HepG2 (cell line): Measurements from ENCODE around the gene TWNK. TPM values are rescaled to one million over a fixed set of nuclear protein-coding genes. Genes with fewer than 3 reads are reported as not detected.

ENCODE experiments used
- CEBPG ChIP-seq: IDR thresholded peaks from 2 replicates; pipeline ENCODE4 v1.6.1; 2016
- ETV5 ChIP-seq: IDR thresholded peaks from 2 replicates; pipeline ENCODE4 v1.6.1; 2018; ENCODE audit warnings: missing biosample characterization, missing genetic modification reagents, inconsistent platforms, borderline replicate concordance
- EZH2 ChIP-seq: conservative IDR thresholded peaks from 2 replicates; pipeline ENCODE4 v1.6.1; 2012; ENCODE audit warnings: mild to moderate bottlenecking, low read depth, low read length, moderate library complexity
- NAIF1 ChIP-seq: sonication (generic); formaldehyde crosslinking; IDR thresholded peaks from 2 replicates; pipeline ENCODE4 v1.5.0; 2020; ENCODE audit warnings: mild to moderate bottlenecking, missing genetic modification reagents, borderline replicate concordance
- RBFOX2 ChIP-seq: fragments of 200-400 bp; formaldehyde crosslinking; IDR thresholded peaks from 2 replicates; pipeline ENCODE4 v1.6.1; 2017; ENCODE audit warnings: low read depth, mild to moderate bottlenecking, low read length
- REPIN1 ChIP-seq: sonication (generic); formaldehyde crosslinking; IDR thresholded peaks from 2 replicates; pipeline ENCODE4 v1.8.0; 2022; ENCODE audit warnings: missing genetic modification reagents, low read depth, mild to moderate bottlenecking, borderline replicate concordance
- SATB2 ChIP-seq: sonication (generic); formaldehyde crosslinking; IDR thresholded peaks from 2 replicates; pipeline ENCODE4 v1.5.0; 2020; ENCODE audit warnings: missing genetic modification reagents
- SNAPC4 ChIP-seq: sonication (generic); formaldehyde crosslinking; IDR thresholded peaks from 2 replicates; pipeline ENCODE4 v1.4.0; 2020; ENCODE audit warnings: mild to moderate bottlenecking, missing genetic modification reagents
- TSC22D2 ChIP-seq: sonication (generic); formaldehyde crosslinking; IDR thresholded peaks from 2 replicates; pipeline ENCODE4 v1.5.1; 2020; ENCODE audit warnings: missing genetic modification reagents, mild to moderate bottlenecking, borderline replicate concordance
- ZFP37 ChIP-seq: sonication (generic); formaldehyde crosslinking; IDR thresholded peaks from 2 replicates; pipeline ENCODE4 v1.4.0; 2020; ENCODE audit warnings: missing genetic modification reagents, borderline replicate concordance
- ZMYM2 ChIP-seq: sonication (generic); formaldehyde crosslinking; IDR thresholded peaks from 2 replicates; pipeline ENCODE4 v1.8.0; 2022; ENCODE audit warnings: mild to moderate bottlenecking, missing genetic modification reagents
- ZNF570 ChIP-seq: sonication (generic); formaldehyde crosslinking; IDR thresholded peaks from 2 replicates; pipeline ENCODE4 v1.4.0; 2020; ENCODE audit warnings: mild to moderate bottlenecking, missing genetic modification reagents, borderline replicate concordance
- ZNF614 ChIP-seq: IDR thresholded peaks from 2 replicates; pipeline ENCODE4 v1.6.1; 2018; ENCODE audit warnings: missing biosample characterization, missing genetic modification reagents, inconsistent platforms, borderline replicate concordance
- ZUFSP ChIP-seq: sonication (generic); formaldehyde crosslinking; IDR thresholded peaks from 2 replicates; pipeline ENCODE4 v1.9.0; 2021; ENCODE audit warnings: missing genetic modification reagents, mild to moderate bottlenecking, borderline replicate concordance
- polyA plus RNA-seq, 8 experiments: library from polyadenylated mRNA; depleted of rRNA in 3 of 8; stranded (reverse) in 7 of 8; unstranded in 1 of 8; fragments of >200 nt; fragmentation: Illumina TruSeq in 4 of 8; extraction: Trizol in 4 of 8; gene quantifications; 2 replicates each; pipeline versions ENCODE4 v1.2.1 to v1.2.3, GENCODE V29; 2011 to 2016; ENCODE audit warnings: low read depth in 4 of 8, missing spikeins in 1 of 8, mixed read lengths in 1 of 8; ENCODE audit not compliant: insufficient read depth in 1 of 8
- total RNA-seq, 5 experiments: library from RNA; depleted of rRNA; stranded (reverse); fragments of >200 nt; fragmentation: Illumina TruSeq; extraction: Trizol; gene quantifications; 2 replicates each; pipeline ENCODE4 v1.2.3, GENCODE V29; 2016; ENCODE audit warnings: low read depth in 1 of 5
- TF ChIP-seq, protein P1 (sequence below): sonication (generic); formaldehyde crosslinking; IDR thresholded peaks from 2 replicates; pipeline ENCODE4 v1.4.0; 2020; ENCODE audit warnings: low read depth, missing genetic modification reagents

TWNK gene
- total and polyA plus RNA-seq, 2 of the 13 experiments (the other 11 are each of a cell fraction or from before 2014, with no cell fraction given) = 10.7 to 16.5 TPM

- TF ChIP-seq SNAPC4 (CRISPR knock-in tag) = no peak
- TF ChIP-seq ZMYM2 (CRISPR knock-in tag) = 0 out of 2 replicates have a peak, but pooled peaks have one; percentile 42
- TF ChIP-seq ZNF614 (CRISPR knock-in tag) = peak; percentile 87; the same call in 1 of the 2 replicates
- no peak; the same call in none of the 2 replicates for TF ChIP-seq REPIN1 (CRISPR knock-in tag)
- TF ChIP-seq EZH2 = no peak
- TF ChIP-seq NAIF1 (CRISPR knock-in tag) = peak; percentile 67; the same call in 1 of the 2 replicates
- TF ChIP-seq TSC22D2 (CRISPR knock-in tag) = peak; percentile 53; the same call in 1 of the 2 replicates
- no peak for TF ChIP-seq SATB2 (CRISPR knock-in tag)
- TF ChIP-seq, protein P1, sequence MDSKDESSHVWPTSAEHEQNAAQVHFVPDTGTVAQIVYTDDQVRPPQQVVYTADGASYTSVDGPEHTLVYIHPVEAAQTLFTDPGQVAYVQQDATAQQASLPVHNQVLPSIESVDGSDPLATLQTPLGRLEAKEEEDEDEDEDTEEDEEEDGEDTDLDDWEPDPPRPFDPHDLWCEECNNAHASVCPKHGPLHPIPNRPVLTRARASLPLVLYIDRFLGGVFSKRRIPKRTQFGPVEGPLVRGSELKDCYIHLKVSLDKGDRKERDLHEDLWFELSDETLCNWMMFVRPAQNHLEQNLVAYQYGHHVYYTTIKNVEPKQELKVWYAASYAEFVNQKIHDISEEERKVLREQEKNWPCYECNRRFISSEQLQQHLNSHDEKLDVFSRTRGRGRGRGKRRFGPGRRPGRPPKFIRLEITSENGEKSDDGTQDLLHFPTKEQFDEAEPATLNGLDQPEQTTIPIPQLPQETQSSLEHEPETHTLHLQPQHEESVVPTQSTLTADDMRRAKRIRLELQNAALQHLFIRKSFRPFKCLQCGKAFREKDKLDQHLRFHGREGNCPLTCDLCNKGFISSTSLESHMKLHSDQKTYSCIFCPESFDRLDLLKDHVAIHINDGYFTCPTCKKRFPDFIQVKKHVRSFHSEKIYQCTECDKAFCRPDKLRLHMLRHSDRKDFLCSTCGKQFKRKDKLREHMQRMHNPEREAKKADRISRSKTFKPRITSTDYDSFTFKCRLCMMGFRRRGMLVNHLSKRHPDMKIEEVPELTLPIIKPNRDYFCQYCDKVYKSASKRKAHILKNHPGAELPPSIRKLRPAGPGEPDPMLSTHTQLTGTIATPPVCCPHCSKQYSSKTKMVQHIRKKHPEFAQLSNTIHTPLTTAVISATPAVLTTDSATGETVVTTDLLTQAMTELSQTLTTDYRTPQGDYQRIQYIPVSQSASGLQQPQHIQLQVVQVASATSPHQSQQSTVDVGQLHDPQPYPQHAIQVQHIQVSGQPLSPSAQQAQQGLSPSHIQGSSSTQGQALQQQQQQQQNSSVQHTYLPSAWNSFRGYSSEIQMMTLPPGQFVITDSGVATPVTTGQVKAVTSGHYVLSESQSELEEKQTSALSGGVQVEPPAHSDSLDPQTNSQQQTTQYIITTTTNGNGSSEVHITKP (CRISPR knock-in tag) = peak; percentile 83
- no peak for TF ChIP-seq CEBPG
- TF ChIP-seq ZNF570 (CRISPR knock-in tag) = no peak
- TF ChIP-seq ZFP37 = no peak
- TF ChIP-seq ZUFSP (CRISPR knock-in tag) = no peak
- TF ChIP-seq ETV5 = peak; percentile 95
- TF ChIP-seq RBFOX2 = no peak; the same call in 1 of the 2 replicates
Measured at GRCh38 chr10:100970914-100971811, 16.2 kb upstream of the TWNK start (continued).
